H1 (cell line): ENCODE results near the gene CBR4. TPM values are rescaled to one million over a fixed set of nuclear protein-coding genes. Genes with fewer than 3 reads are reported as not detected.
"Not testable (repeated sequence)": the region's sequence is repeated elsewhere in the genome, so short reads cannot be mapped to it uniquely, and the experiment has no call there.

ENCODE experiments used
- CTCF ChIA-PET: fragments of 300-600 bp; sonication (Branson Sonifier 250); formaldehyde crosslinking; loops from one replicate; lab custom pipeline; 2021; ENCODE audit not compliant: partially characterized antibody; lab: Charles Lee
- POLR2A ChIA-PET: fragments of 300-600 bp; sonication (Branson Sonifier 250); formaldehyde crosslinking; loops from one replicate; lab custom pipeline; 2021; ENCODE audit warnings: inconsistent platforms; ENCODE audit not compliant: partially characterized antibody; lab: Charles Lee
- DNase-seq, 2 experiments: peaks; one replicate each; pipeline versions ENCODE4 v3.0.0 to v3.0.0-alpha.2; 2010 to 2022; ENCODE audit warnings: low spot score in 2 of 2, low read depth in 1 of 2, mixed read lengths in 1 of 2
- FAIRE-seq: peaks from 2 replicates; lab custom pipeline; 2011; peaks lifted over from hg19 to GRCh38; lab: Jason Lieb, UNC
- H2AFZ ChIP-seq: 2 replicates; pipeline ENCODE4 v1.8.1; 2012; ENCODE audit warnings: low read length, inconsistent platforms
- H2AK5ac ChIP-seq: 2 replicates; pipeline ENCODE4 v1.6.1; 2013; ENCODE audit warnings: low read depth, low read length
- H2BK120ac ChIP-seq: replicated peaks from 2 replicates; pipeline ENCODE3; 2013; ENCODE audit warnings: low read depth, low read length, inconsistent platforms
- H2BK12ac ChIP-seq: 2 replicates; pipeline ENCODE4 v1.6.1; 2013; ENCODE audit warnings: low read depth, low read length
- H2BK15ac ChIP-seq: 2 replicates; pipeline ENCODE4 v1.6.1; 2013; ENCODE audit warnings: low read length
- H2BK20ac ChIP-seq: 2 replicates; pipeline ENCODE4 v1.6.1; 2013; ENCODE audit warnings: low read length
- H2BK5ac ChIP-seq: 2 replicates; pipeline ENCODE4 v1.6.1; 2013; ENCODE audit warnings: low read depth, low read length
- H3K14ac ChIP-seq: 2 replicates; pipeline ENCODE4 v1.6.1; 2013; ENCODE audit warnings: inconsistent platforms; ENCODE audit not compliant: insufficient read length
- H3K18ac ChIP-seq: 2 replicates; pipeline ENCODE4 v1.6.1; 2013; ENCODE audit warnings: low read length; ENCODE audit errors: extremely low read depth
- H3K23ac ChIP-seq: 2 replicates; pipeline ENCODE4 v1.6.1; 2013; ENCODE audit warnings: inconsistent platforms; ENCODE audit not compliant: insufficient read length
- H3K23me2 ChIP-seq: 2 replicates; pipeline ENCODE4 v1.6.1; 2013; ENCODE audit warnings: low read depth, low read length
- H3K27ac ChIP-seq: 2 replicates; pipeline ENCODE4 v1.6.1; 2011; ENCODE audit warnings: low read depth, low read length, inconsistent platforms
- H3K27me3 ChIP-seq, 4 experiments: replicated peaks in 1 of 4; 1 replicate in 1 of 4; 2 replicates in 3 of 4; pipeline versions ENCODE4 v1.6.1 to v1.8.1; 2011 to 2013; ENCODE audit warnings: low read length in 3 of 4, mild to moderate bottlenecking in 3 of 4, inconsistent platforms in 2 of 4, mixed read lengths in 2 of 4, moderate library complexity in 1 of 4; ENCODE audit not compliant: control insufficient read depth in 3 of 4, insufficient read depth in 3 of 4; ENCODE audit errors: extremely low read depth in 1 of 4
- H3K36me3 ChIP-seq, 4 experiments: 2 replicates each; pipeline versions ENCODE4 v1.6.1 to v1.8.1; 2011 to 2013; ENCODE audit warnings: mild to moderate bottlenecking in 4 of 4, low read length in 3 of 4, moderate library complexity in 2 of 4, control low read depth in 1 of 4, inconsistent platforms in 1 of 4; ENCODE audit not compliant: insufficient read depth in 4 of 4, control insufficient read depth in 2 of 4
- H3K4ac ChIP-seq: replicated peaks from 2 replicates; pipeline ENCODE3; 2013; ENCODE audit warnings: low read length, low read depth, mixed read lengths, inconsistent platforms; ENCODE audit not compliant: insufficient read length
- H3K4me1 ChIP-seq, 4 experiments: replicated peaks in 1 of 4; 1 replicate in 1 of 4; 2 replicates in 3 of 4; pipeline versions ENCODE4 v1.6.1 to v1.8.1; 2011 to 2013; ENCODE audit warnings: low read length in 3 of 4, inconsistent platforms in 2 of 4, mixed read lengths in 1 of 4; ENCODE audit not compliant: insufficient read depth in 4 of 4, control insufficient read depth in 3 of 4
- H3K4me2 ChIP-seq, 2 experiments: 2 replicates each; pipeline versions ENCODE4 v1.6.1 to v1.8.1; 2011 to 2013; ENCODE audit warnings: low read depth in 2 of 2, low read length in 2 of 2, control low read depth in 1 of 2, inconsistent platforms in 1 of 2, mild to moderate bottlenecking in 1 of 2; ENCODE audit not compliant: insufficient read depth in 1 of 2
- H3K4me3 ChIP-seq, 4 experiments: fragments of 200-600, 300-600 bp in 1 of 4; sonication (generic), shearing (Covaris generic), sonication (Bioruptor Twin) in 1 of 4; 2 replicates each; pipeline versions ENCODE4 v1.5.1 to v1.8.1; 2011 to 2016; ENCODE audit warnings: low read length in 4 of 4, low read depth in 3 of 4, control low read depth in 2 of 4, inconsistent platforms in 2 of 4, mild to moderate bottlenecking in 2 of 4, mixed read lengths in 1 of 4, moderate library complexity in 1 of 4; ENCODE audit not compliant: insufficient read depth in 2 of 4; ENCODE audit errors: extremely low read depth in 1 of 4
- H3K56ac ChIP-seq: replicated peaks from 2 replicates; pipeline ENCODE3; 2013; ENCODE audit warnings: low read depth, mild to moderate bottlenecking, mixed read lengths, low read length, inconsistent platforms; ENCODE audit not compliant: insufficient read length
- H3K79me1 ChIP-seq: 2 replicates; pipeline ENCODE4 v1.6.1; 2013; ENCODE audit warnings: low read depth, low read length, control low read depth
- H3K79me2 ChIP-seq, 2 experiments: 2 replicates each; pipeline versions ENCODE4 v1.6.1 to v1.8.1; 2012 to 2013; ENCODE audit warnings: low read length in 2 of 2, mild to moderate bottlenecking in 2 of 2, inconsistent platforms in 1 of 2; ENCODE audit not compliant: insufficient read depth in 2 of 2, control insufficient read depth in 1 of 2
- H3K9ac ChIP-seq, 4 experiments: replicated peaks in 1 of 4; 1 replicate in 1 of 4; 2 replicates in 3 of 4; pipeline versions ENCODE4 v1.6.1 to v1.8.1; 2011 to 2013; ENCODE audit warnings: low read depth in 3 of 4, low read length in 3 of 4, control low read depth in 2 of 4, mild to moderate bottlenecking in 2 of 4, moderate library complexity in 2 of 4, inconsistent platforms in 1 of 4; ENCODE audit errors: extremely low read depth in 1 of 4
- H3K9me3 ChIP-seq, 2 experiments: 2 replicates each; pipeline versions ENCODE4 v1.6.1 to v1.8.1; 2012 to 2013; ENCODE audit warnings: mild to moderate bottlenecking in 2 of 2, moderate library complexity in 2 of 2, control low read depth in 1 of 2, inconsistent platforms in 1 of 2, low read depth in 1 of 2, low read length in 1 of 2, mixed read lengths in 1 of 2; ENCODE audit not compliant: insufficient read depth in 2 of 2
- H4K20me1 ChIP-seq, 2 experiments: replicated peaks in 1 of 2; 2 replicates each; pipeline versions ENCODE3 to v1.8.1; 2011 to 2013; ENCODE audit warnings: inconsistent platforms in 2 of 2, low read length in 2 of 2, mild to moderate bottlenecking in 1 of 2; ENCODE audit not compliant: insufficient read depth in 2 of 2, control insufficient read depth in 1 of 2
- H4K5ac ChIP-seq: 2 replicates; pipeline ENCODE4 v1.6.1; 2013; ENCODE audit warnings: low read length, low read depth, mixed read lengths, inconsistent platforms; ENCODE audit not compliant: insufficient read length
- H4K8ac ChIP-seq: 2 replicates; pipeline ENCODE4 v1.8.0; 2013; ENCODE audit warnings: mild to moderate bottlenecking, moderate library complexity, low read length, inconsistent platforms; ENCODE audit not compliant: insufficient read depth; ENCODE audit errors: extremely low read depth
- H4K91ac ChIP-seq: replicated peaks from 2 replicates; pipeline ENCODE3; 2013; ENCODE audit warnings: low read length, mixed read lengths, inconsistent platforms; ENCODE audit not compliant: insufficient read length
- WGBS, 2 experiments: shearing (Covaris generic) in 1 of 2; methylation state at CpG; one replicate each; pipeline versions ENCODE4 v1.1.6 to v1.1.7; 2013 to 2015; ENCODE audit warnings: low lambda C conversion rate in 2 of 2, mixed read lengths in 2 of 2, inconsistent platforms in 1 of 2, low coverage in 1 of 2, missing lambda C conversion rate in 1 of 2; ENCODE audit not compliant: insufficient replicate concordance in 2 of 2, insufficient coverage in 1 of 2, insufficient read length in 1 of 2; ENCODE audit errors: extremely low coverage in 1 of 2, missing lambda C conversion rate in 1 of 2; 5-methylcytosine and 5-hydroxymethylcytosine counted together
- polyA plus RNA-seq, 7 experiments: library from polyadenylated mRNA; depleted of rRNA in 3 of 7; stranded (reverse) in 5 of 7; unstranded in 2 of 7; fragments of >200 nt in 5 of 7; fragments of 200-250 nt in 2 of 7; gene quantifications; 1 replicate in 5 of 7; 2 replicates in 1 of 7; 4 replicates in 1 of 7; pipeline versions ENCODE4 v1.2.1 to v1.2.3, GENCODE V29; 2011 to 2013; ENCODE audit warnings: missing spikeins in 2 of 7, mixed read lengths in 2 of 7
- total RNA-seq: library from RNA; stranded (reverse); fragmentation: NEBNext Ultra II Directional; extraction: Animal tissue kit (Norgen Biotek cat#: 25700); gene quantifications from 2 replicates; pipeline ENCODE4 v1.2.1, GENCODE V29; 2021

CBR4 gene
- total and polyA plus RNA-seq, 2 of the 8 experiments (the other 6 are each of a cell fraction or from before 2014, with no cell fraction given), result 8.6 to 29.5 TPM

DNA sequence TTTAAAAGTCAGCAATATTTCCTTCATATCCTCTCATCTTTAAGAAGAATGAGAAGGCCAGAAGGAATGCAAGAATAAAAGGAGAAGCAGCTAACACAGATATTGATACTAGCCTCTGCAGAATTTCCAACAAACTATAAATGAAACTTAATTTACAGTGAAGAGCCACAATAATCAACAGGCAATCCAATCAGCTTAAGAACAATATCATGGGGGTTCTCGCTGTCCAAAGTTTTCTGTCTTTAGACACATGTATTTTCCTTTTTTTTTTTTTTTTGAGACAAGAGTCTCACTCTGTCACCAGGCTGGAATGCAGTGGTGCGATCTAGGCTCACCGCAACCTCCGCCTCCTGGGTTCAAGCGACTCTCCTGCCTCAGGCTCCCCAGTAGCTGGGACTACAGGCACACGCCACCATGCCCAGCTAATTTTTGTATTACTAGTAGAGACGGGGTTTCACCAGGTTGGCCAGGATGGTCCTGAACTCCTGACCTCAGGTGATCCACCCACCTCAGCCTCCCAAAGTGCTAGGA is 17.0 kb downstream of the CBR4 start:
- not testable (repeated sequence) for H3K4me1 ChIP-seq, H2AFZ ChIP-seq, H3K9ac ChIP-seq, H2BK20ac ChIP-seq, H2BK5ac ChIP-seq, H3K23ac ChIP-seq, H3K4ac ChIP-seq, H3K27ac ChIP-seq, H3K56ac ChIP-seq, H4K91ac ChIP-seq, DNase-seq, H3K4me2 ChIP-seq, H3K27me3 ChIP-seq, H2BK120ac ChIP-seq, H2BK12ac ChIP-seq, H3K79me1 ChIP-seq, FAIRE-seq, H4K20me1 ChIP-seq, H3K79me2 ChIP-seq, H4K5ac ChIP-seq, H3K23me2 ChIP-seq, H3K4me3 ChIP-seq, H3K14ac ChIP-seq, H3K9me3 ChIP-seq, H2AK5ac ChIP-seq, H3K18ac ChIP-seq, H4K8ac ChIP-seq, H2BK15ac ChIP-seq
- ChIA-PET POLR2A (interaction anchor here (0.7 to 1.3 kb wide), 2 partner anchors 9 to 17 kb away, joined by 3 to 5 read pairs; partner anchors contain the start of gene CBR4), CTCF (interaction anchor here (1.0 kb wide), 1 partner anchor 8 kb away, joined by 4 read pairs; no protein-coding TSS in a partner anchor)
- peaks cover 0 to 42% (median 4%) of the 10 kb centered on the region in 4 experiments; a peak in 5 of 8 replicates for H3K36me3 ChIP-seq
- WGBS, 2 experiments, result 98% methylated on average over 4 of the region's 7 CpGs; no CpG with 5 or more reads in 1 of the 2 experiments
